IPS DF 4.7 (cell line): ENCODE results near the gene MAN1B1.
"Not testable (repeated sequence)": the region's sequence is repeated elsewhere in the genome, so short reads cannot be mapped to it uniquely, and the experiment has no call there.

Source experiments
- DNase-seq: peaks from one replicate; pipeline ENCODE4 v3.0.0-alpha.2; 2013; ENCODE audit warnings: low spot score; ENCODE audit errors: extremely low read depth

Gene MAN1B1

GRCh38 chr9:137127301-137128157 is 40.7 kb downstream of the MAN1B1 start:
- no peak for DNase-seq

DNA sequence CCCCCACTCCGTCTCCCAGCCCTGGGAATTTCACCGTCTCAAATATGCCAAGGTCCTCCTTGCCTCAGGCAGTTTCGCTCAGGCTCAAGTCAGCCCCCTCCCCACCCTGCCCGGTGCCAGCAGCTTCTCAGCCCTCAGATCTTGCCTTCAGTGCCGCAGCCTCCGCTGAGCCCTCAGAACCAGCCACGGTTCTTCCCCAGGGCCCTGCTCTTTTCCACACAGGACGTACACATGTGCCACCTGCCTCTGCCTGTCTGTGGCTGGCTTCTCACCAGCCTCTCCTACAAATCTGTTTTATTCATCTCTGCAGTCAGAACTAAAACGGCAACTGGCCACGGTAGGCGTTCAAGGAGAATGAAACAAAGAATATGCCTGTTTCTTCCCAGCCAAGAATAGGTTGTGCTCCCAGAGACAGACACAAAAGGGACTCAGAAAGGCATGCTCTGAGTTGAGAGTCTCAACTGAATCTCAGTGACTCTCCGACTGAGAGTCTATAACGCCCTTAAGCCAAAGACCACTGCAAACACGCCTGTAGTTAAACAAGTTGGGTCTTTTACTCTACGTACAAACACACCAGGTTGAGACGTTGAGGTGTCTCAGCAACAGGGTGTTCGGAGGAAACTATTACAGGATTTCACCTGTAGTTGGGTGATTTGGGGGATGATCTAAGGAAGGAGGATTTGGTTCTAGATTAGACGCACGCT is 41.5 kb downstream of the MAN1B1 start:
- DNase-seq, result no peak

- DNase-seq, result no peak
Measured at GRCh38 chr9:137128862-137129455, 42.2 kb downstream of the MAN1B1 start.

DNA sequence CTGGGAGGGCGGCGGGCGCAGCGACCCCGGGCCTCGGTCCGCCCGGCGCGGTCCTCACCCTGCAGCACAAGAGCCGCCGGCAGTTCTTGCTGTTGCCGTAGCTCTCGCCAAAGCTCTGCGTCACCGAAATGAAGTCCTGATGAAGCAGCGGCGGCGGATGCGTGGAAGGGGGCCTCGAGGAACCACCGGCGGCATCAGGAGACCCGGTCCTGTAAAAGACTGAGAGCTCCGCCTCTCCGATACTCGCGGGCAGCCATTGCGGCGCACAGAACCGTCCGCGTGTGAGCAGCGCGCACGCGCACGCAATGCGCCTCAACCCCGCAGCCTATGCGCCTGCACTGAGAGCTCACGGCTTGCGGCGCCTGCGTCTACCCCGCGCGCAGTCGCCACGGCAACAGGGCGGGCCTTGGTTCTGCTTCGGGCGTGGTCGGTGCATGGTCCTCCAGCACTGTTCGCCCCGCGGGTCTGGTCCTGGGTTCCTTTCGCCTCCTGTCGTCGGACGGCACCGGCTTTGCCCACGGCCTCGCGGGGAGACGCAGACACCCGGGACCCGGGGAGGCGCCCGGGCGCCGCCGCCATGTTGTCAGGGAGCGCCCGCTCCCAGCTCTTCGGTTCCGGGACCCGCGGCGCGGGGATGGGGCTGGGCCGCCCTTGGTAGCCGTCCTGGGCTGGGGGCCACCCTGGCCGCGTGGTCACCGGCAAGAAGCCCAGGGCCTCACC is 42.8 kb downstream of the MAN1B1 start:
- peak; percentile 41 for DNase-seq

GRCh38 chr9:137130176-137130755 is 43.5 kb downstream of the MAN1B1 start:
- DNase-seq, result no peak

DNA sequence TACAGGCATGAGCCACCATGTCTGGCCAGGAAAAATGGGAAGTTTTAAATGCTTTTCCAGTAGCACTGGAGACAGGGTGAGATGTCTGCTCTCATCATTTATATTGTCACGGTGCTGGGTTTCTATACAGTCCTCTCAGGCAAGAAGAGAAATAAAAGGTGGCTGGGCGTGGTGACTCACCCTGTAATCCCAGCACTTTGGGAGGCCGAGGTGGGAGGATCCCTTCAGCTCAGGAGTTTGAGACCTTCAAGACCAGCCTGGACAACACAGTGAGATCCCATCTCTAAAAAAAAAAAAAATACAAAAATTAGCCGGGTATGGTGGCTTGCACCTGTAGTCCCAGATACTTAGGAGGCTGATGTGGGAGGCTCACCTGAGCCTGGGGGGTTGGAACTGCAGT is 47.4 kb downstream of the MAN1B1 start:
- no peak for DNase-seq

DNA sequence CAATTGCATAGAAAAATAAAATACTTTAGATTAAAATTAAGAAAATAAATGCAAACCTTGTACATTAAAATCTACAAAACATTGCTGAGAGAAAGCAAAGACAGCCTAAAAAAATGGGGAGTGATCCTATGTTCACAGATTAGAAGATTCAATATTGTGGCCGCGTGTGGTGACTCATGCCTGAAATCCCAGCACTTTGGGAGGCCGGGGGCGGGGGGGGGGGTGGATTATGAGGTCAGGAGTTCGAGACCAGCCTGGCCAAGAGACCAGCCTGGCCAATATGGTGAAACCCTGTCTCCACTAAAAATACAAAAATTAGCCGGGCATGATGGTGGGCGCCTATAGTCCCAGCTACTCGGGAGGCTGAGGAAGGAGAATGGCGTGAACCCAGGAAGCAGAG is 48.4 kb downstream of the MAN1B1 start:
- not testable (repeated sequence) for DNase-seq

- DNase-seq, result no peak
Measured at GRCh38 chr9:137136261-137136880, 49.6 kb downstream of the MAN1B1 start.

DNA sequence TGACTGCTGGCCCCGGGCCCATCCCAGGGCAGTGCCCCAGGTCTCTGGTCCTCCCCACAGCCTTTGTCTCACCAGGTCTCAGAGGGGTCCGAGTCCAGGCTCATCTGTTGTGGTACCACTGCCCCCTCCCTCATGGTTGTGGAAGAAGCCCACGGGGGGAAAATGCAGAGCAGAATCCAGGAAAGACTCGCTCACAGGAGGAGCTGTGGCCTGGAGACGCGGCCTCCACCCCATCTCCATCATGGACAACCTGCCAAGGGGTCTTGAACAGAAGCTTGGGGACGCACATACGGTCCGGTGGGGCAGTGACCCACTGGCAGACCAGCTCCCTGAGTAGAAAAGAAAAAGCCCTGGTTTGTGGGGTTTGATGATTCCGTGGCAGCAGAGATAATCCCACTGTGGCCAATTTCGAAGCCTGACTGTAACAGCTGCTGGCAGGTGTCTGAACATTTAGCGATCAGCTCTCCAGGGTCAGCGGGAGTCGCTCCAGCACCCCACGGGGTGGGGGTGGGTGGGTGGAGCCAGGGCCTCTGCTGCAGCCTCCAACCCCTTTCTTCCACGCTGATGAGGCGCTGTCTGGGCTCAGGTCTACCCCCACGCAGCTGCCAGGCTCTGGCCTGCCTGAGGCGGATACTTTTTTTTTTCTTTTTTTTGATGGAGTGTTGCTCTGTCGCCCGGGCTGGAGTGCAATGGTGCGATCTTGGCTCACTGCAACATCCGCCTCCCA is 50.3 kb downstream of the MAN1B1 start:
- no peak for DNase-seq

- no peak for DNase-seq
Measured at GRCh38 chr9:137138058-137138721, 51.4 kb downstream of the MAN1B1 start.

GRCh38 chr9:137138722-137139467 is 52.1 kb downstream of the MAN1B1 start, which contains the start of gene GRIN1:
Gene GRIN1 (plus strand): TSS chr9:137139154. CDS start chr9:137139487, 333 bp downstream.
- no peak for DNase-seq

DNA sequence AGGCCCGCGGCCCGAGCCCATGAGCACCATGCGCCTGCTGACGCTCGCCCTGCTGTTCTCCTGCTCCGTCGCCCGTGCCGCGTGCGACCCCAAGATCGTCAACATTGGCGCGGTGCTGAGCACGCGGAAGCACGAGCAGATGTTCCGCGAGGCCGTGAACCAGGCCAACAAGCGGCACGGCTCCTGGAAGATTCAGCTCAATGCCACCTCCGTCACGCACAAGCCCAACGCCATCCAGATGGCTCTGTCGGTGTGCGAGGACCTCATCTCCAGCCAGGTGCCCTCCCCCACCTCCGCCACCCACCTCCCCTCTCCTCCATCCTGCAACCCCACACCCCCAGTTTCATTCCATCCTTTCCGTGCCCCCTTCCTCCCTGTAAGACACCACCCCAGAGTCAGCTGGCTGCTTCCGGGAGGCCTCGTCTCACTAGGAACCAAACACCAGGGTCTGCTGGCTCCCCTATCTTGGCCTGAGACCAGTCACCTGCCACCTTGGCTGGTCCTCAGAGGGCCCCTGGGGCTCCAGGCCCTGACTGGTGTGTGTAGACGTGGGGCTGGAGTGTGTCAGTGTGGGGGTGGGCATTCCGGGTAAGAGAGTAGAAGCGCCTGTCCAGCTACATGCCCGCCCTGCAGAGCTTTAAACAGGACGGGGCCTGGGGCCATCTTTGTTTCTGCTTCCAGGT is 52.8 kb downstream of the MAN1B1 start:
- DNase-seq, result no peak

- DNase-seq, result no peak
Measured at GRCh38 chr9:137140151-137141012, 53.6 kb downstream of the MAN1B1 start.

- DNase-seq, result no peak
Measured at GRCh38 chr9:137141050-137141810, 54.4 kb downstream of the MAN1B1 start.

GRCh38 chr9:137141976-137142936 is 55.5 kb downstream of the MAN1B1 start:
- DNase-seq, result no peak
